IgD-negative memory B cell (primary cell): ENCODE measurements around the gene TTC23L. TPM values are rescaled to one million over a fixed set of nuclear protein-coding genes. Genes with fewer than 3 reads are reported as not detected.
"Not testable (repeated sequence)": the region's sequence is repeated elsewhere in the genome, so short reads cannot be mapped to it uniquely, and the experiment has no call there.

Experiments used
- H3K27ac Mint-ChIP-seq, 3 donors: one replicate each; pipeline ENCODE4 v1.8.0; 2020 to 2022; ENCODE audit warnings: mild to moderate bottlenecking in 3 of 3, mixed read lengths in 3 of 3, moderate library complexity in 1 of 3
- H3K27me3 Mint-ChIP-seq: one replicate; pipeline ENCODE4 v1.8.0; 2021; ENCODE audit warnings: mixed read lengths
- H3K36me3 Mint-ChIP-seq: one replicate; pipeline ENCODE4 v1.8.0; 2020; ENCODE audit warnings: mild to moderate bottlenecking, mixed read lengths
- H3K4me1 Mint-ChIP-seq, 3 donors: one replicate each; pipeline ENCODE4 v1.8.0; 2020 to 2022; ENCODE audit warnings: mixed read lengths in 3 of 3, mild to moderate bottlenecking in 1 of 3
- H3K4me3 Mint-ChIP-seq, 4 donors: one replicate each; pipeline ENCODE4 v1.8.0; 2020 to 2022; ENCODE audit warnings: mild to moderate bottlenecking in 4 of 4, mixed read lengths in 4 of 4, moderate library complexity in 3 of 4
- H3K9me3 Mint-ChIP-seq, 3 donors: one replicate each; pipeline ENCODE4 v1.8.0; 2020 to 2021; ENCODE audit warnings: mixed read lengths in 3 of 3, mild to moderate bottlenecking in 1 of 3
- polyA plus RNA-seq: library from polyadenylated mRNA; unstranded; fragments of 300-500 nt; fragmentation: Illumina TruSeq; gene quantifications from one replicate; pipeline ENCODE4 v1.2.3, GENCODE V29; 2021

Gene TTC23L
- polyA plus RNA-seq, 1 donor from 2014 or later, result not detected

- Mint-ChIP-seq H3K36me3 (peaks cover 5% of the 10 kb centered on the region), H3K4me3 (no peak overlapping the region), H3K9me3 (no peaks in the 10 kb centered on the region), H3K27me3 (no peaks in the 10 kb centered on the region), H3K27ac (no peak overlapping the region), H3K4me1 (peaks cover 16 to 26% (median 21%) of the 10 kb centered on the region in 3 donors)
Measured at GRCh38 chr5:34914671-34915138, 75.7 kb downstream of the TTC23L start.

GRCh38 chr5:34915139-34915855 is 76.3 kb downstream of the TTC23L start, which contains the start of the genes BRIX1 and RAD1:
Gene BRIX1, plus strand, starts transcription at chr5:34915711. Its CDS starts 28 bp downstream, at chr5:34915739.
Gene RAD1, minus strand, starts transcription at chr5:34915504. Its CDS starts 612 bp downstream, at chr5:34914892.
- H3K9me3 Mint-ChIP-seq, result no peaks in the 10 kb centered on the region
- peaks cover 2% of the 10 kb centered on the region for H3K36me3 Mint-ChIP-seq
- H3K27ac Mint-ChIP-seq, result peak within 1 kb of the TSS in 1 of 3 donors; percentile 56
- H3K4me1 Mint-ChIP-seq, result peaks cover 16 to 26% (median 21%) of the 10 kb centered on the region in 3 donors
- H3K4me3 Mint-ChIP-seq, result peak within 1 kb of the TSS in 1 of 4 donors; percentile 5
- H3K27me3 Mint-ChIP-seq, result no peaks in the 10 kb centered on the region

- Mint-ChIP-seq H3K27me3 (no peaks in the 10 kb centered on the region), H3K27ac (no peak overlapping the region), H3K4me3 (no peak overlapping the region), H3K36me3 (peaks cover 2% of the 10 kb centered on the region), H3K4me1 (peaks cover 16 to 26% (median 21%) of the 10 kb centered on the region in 3 donors), H3K9me3 (no peaks in the 10 kb centered on the region)
Measured at GRCh38 chr5:34915856-34916192, 76.9 kb downstream of the TTC23L start.

GRCh38 chr5:34916518-34916917 is 77.6 kb downstream of the TTC23L start:
- no peaks in the 10 kb centered on the region for H3K9me3 Mint-ChIP-seq
- peak overlapping the region in 2 of 3 donors; percentile 56 to 67 for H3K27ac Mint-ChIP-seq
- peaks cover 16 to 26% (median 21%) of the 10 kb centered on the region in 3 donors for H3K4me1 Mint-ChIP-seq
- no peaks in the 10 kb centered on the region for H3K27me3 Mint-ChIP-seq
- H3K4me3 Mint-ChIP-seq, result peak overlapping the region in 1 of 4 donors; percentile 35
- peaks cover 2% of the 10 kb centered on the region for H3K36me3 Mint-ChIP-seq

GRCh38 chr5:34918025-34918424 is 79.1 kb downstream of the TTC23L start:
- no peaks in the 10 kb centered on the region for H3K9me3 Mint-ChIP-seq
- H3K27me3 Mint-ChIP-seq, result no peaks in the 10 kb centered on the region
- peak overlapping the region in 2 of 3 donors; percentile 67 to 72 for H3K27ac Mint-ChIP-seq
- no peaks in the 10 kb centered on the region for H3K36me3 Mint-ChIP-seq
- peaks cover 16 to 26% (median 21%) of the 10 kb centered on the region in 3 donors for H3K4me1 Mint-ChIP-seq
- peak overlapping the region in 1 of 4 donors; percentile 87 for H3K4me3 Mint-ChIP-seq

- H3K27me3 Mint-ChIP-seq, result no peaks in the 10 kb centered on the region
- peaks cover 12 to 23% (median 16%) of the 10 kb centered on the region in 3 donors for H3K4me1 Mint-ChIP-seq
- H3K27ac Mint-ChIP-seq, result no peak overlapping the region
- H3K9me3 Mint-ChIP-seq, result no peaks in the 10 kb centered on the region
- no peak overlapping the region for H3K4me3 Mint-ChIP-seq
- H3K36me3 Mint-ChIP-seq, result no peaks in the 10 kb centered on the region
Measured at GRCh38 chr5:34919077-34919476, 80.1 kb downstream of the TTC23L start.

- H3K9me3 Mint-ChIP-seq, result not testable (repeated sequence)
Measured at GRCh38 chr5:34923256-34923655, 84.3 kb downstream of the TTC23L start.

GRCh38 chr5:34923694-34924461 is 84.9 kb downstream of the TTC23L start:
- Mint-ChIP-seq H3K27ac (peak overlapping the region in 2 of 3 donors; percentile 31 to 73), H3K4me1 (peaks cover 0 to 6% (median 2%) of the 10 kb centered on the region in 3 donors), H3K4me3 (no peak overlapping the region), H3K27me3 (no peaks in the 10 kb centered on the region), H3K36me3 (no peaks in the 10 kb centered on the region), H3K9me3 (no peaks in the 10 kb centered on the region)

More at GRCh38 chr5:34923256-34923655, 84.3 kb downstream of the TTC23L start:
- H3K27ac Mint-ChIP-seq, H3K27me3 Mint-ChIP-seq, H3K4me1 Mint-ChIP-seq, H3K4me3 Mint-ChIP-seq, H3K36me3 Mint-ChIP-seq: not testable (repeated sequence)

GRCh38 chr5:34924462-34924765 is 85.5 kb downstream of the TTC23L start:
- no peaks in the 10 kb centered on the region for H3K36me3 Mint-ChIP-seq
- H3K9me3 Mint-ChIP-seq, result no peaks in the 10 kb centered on the region
- H3K4me1 Mint-ChIP-seq, result peaks cover 0 to 8% (median 6%) of the 10 kb centered on the region in 3 donors
- no peaks in the 10 kb centered on the region for H3K27me3 Mint-ChIP-seq
- H3K27ac Mint-ChIP-seq, result no peak overlapping the region
- H3K4me3 Mint-ChIP-seq, result no peak overlapping the region

- H3K9me3 Mint-ChIP-seq, result no peaks in the 10 kb centered on the region
Measured at GRCh38 chr5:34926318-34926888, 87.4 kb downstream of the TTC23L start.

GRCh38 chr5:34927785-34928184 is 88.8 kb downstream of the TTC23L start:
- Mint-ChIP-seq H3K4me3 (no peak overlapping the region), H3K4me1 (peaks cover 17 to 27% (median 21%) of the 10 kb centered on the region in 3 donors), H3K36me3 (peaks cover 3% of the 10 kb centered on the region), H3K9me3 (no peaks in the 10 kb centered on the region), H3K27ac (peak overlapping the region in 1 of 3 donors; percentile 35), H3K27me3 (no peaks in the 10 kb centered on the region)

More at GRCh38 chr5:34926318-34926888, 87.4 kb downstream of the TTC23L start:
- Mint-ChIP-seq H3K4me3 (no peak overlapping the region), H3K27ac (no peak overlapping the region), H3K4me1 (peaks cover 12 to 18% (median 16%) of the 10 kb centered on the region in 3 donors), H3K36me3 (peaks cover 3% of the 10 kb centered on the region), H3K27me3 (no peaks in the 10 kb centered on the region)

GRCh38 chr5:34928267-34928666 is 89.3 kb downstream of the TTC23L start:
- Mint-ChIP-seq H3K9me3 (no peaks in the 10 kb centered on the region), H3K36me3 (peaks cover 3% of the 10 kb centered on the region), H3K27me3 (no peaks in the 10 kb centered on the region), H3K4me1 (peaks cover 17 to 27% (median 21%) of the 10 kb centered on the region in 3 donors), H3K27ac (peak overlapping the region in 1 of 3 donors; percentile 35), H3K4me3 (peak overlapping the region in 1 of 4 donors; percentile 99)

GRCh38 chr5:34929134-34929719 is 90.3 kb downstream of the TTC23L start, which contains the start of gene DNAJC21:
Gene DNAJC21, plus strand, starts transcription at chr5:34929559. Its CDS starts 261 bp downstream, at chr5:34929820.
- Mint-ChIP-seq H3K4me1 (peaks cover 17 to 33% (median 25%) of the 10 kb centered on the region in 3 donors), H3K4me3 (peak within 1 kb of the TSS; percentile 94 to 99 (median 97)), H3K9me3 (no peaks in the 10 kb centered on the region), H3K27ac (peak within 1 kb of the TSS; percentile 62 to 94 (median 93)), H3K36me3 (peaks cover 3% of the 10 kb centered on the region), H3K27me3 (no peaks in the 10 kb centered on the region)

GRCh38 chr5:34929720-34930461 is 90.9 kb downstream of the TTC23L start:
- Mint-ChIP-seq H3K4me1 (peaks cover 17 to 33% (median 25%) of the 10 kb centered on the region in 3 donors), H3K27ac (peak overlapping the region; percentile 62 to 94 (median 83)), H3K4me3 (peak overlapping the region; percentile 94 to 99 (median 97)), H3K27me3 (no peaks in the 10 kb centered on the region), H3K9me3 (no peaks in the 10 kb centered on the region), H3K36me3 (peaks cover 3% of the 10 kb centered on the region)
